Activated T-cell treated with anti-CD3 and anti-CD28 coated beads, Interleukin-2, amount 50 U/mL, for 72 hours (primary cell): ENCODE measurements around the gene EIF3J. TPM values are rescaled to one million over a fixed set of nuclear protein-coding genes. Genes with fewer than 3 reads are reported as not detected.

ENCODE experiments used
- ATAC-seq, 2 donors: fragments of 150-1000 bp; cut with Tn5 transposase; replicated peaks in 1 of 2; 2 replicates each; pipeline ENCODE4 v1.10.0; 2021; ENCODE audit warnings: moderate library complexity in 2 of 2, mild to moderate bottlenecking in 1 of 2
- DNase-seq, 2 donors: peaks; one replicate each; pipeline ENCODE4 v3.0.0; 2021 to 2022; ENCODE audit warnings: mixed read lengths in 1 of 2
- H3K27ac Mint-ChIP-seq: one replicate; pipeline ENCODE4 v1.8.0; 2022; ENCODE audit warnings: mild to moderate bottlenecking, moderate library complexity, mixed read lengths
- H3K27me3 Mint-ChIP-seq: one replicate; pipeline ENCODE4 v1.8.0; 2022; ENCODE audit warnings: low read depth, mixed read lengths
- H3K36me3 Mint-ChIP-seq, 2 donors: one replicate each; pipeline ENCODE4 v1.8.0; 2022; ENCODE audit warnings: mixed read lengths in 2 of 2, mild to moderate bottlenecking in 1 of 2; ENCODE audit not compliant: insufficient read depth in 2 of 2
- H3K4me1 Mint-ChIP-seq: one replicate; pipeline ENCODE4 v1.8.0; 2022; ENCODE audit warnings: low read depth, mixed read lengths
- H3K4me3 Mint-ChIP-seq, 2 donors: one replicate each; pipeline ENCODE4 v1.8.0; 2022; ENCODE audit warnings: mild to moderate bottlenecking in 2 of 2, mixed read lengths in 2 of 2, moderate library complexity in 2 of 2
- H3K9me3 Mint-ChIP-seq, 2 donors: one replicate each; pipeline ENCODE4 v1.8.0; 2022; ENCODE audit warnings: mixed read lengths in 2 of 2
- total RNA-seq, 2 donors: library from RNA; stranded (reverse); gene quantifications; one replicate each; pipeline ENCODE4 v1.2.3, GENCODE V29; 2022

EIF3J gene, protein sequence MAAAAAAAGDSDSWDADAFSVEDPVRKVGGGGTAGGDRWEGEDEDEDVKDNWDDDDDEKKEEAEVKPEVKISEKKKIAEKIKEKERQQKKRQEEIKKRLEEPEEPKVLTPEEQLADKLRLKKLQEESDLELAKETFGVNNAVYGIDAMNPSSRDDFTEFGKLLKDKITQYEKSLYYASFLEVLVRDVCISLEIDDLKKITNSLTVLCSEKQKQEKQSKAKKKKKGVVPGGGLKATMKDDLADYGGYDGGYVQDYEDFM
- total RNA-seq, result 10 to 100 TPM; 61.1 to 64.9 TPM

DNA sequence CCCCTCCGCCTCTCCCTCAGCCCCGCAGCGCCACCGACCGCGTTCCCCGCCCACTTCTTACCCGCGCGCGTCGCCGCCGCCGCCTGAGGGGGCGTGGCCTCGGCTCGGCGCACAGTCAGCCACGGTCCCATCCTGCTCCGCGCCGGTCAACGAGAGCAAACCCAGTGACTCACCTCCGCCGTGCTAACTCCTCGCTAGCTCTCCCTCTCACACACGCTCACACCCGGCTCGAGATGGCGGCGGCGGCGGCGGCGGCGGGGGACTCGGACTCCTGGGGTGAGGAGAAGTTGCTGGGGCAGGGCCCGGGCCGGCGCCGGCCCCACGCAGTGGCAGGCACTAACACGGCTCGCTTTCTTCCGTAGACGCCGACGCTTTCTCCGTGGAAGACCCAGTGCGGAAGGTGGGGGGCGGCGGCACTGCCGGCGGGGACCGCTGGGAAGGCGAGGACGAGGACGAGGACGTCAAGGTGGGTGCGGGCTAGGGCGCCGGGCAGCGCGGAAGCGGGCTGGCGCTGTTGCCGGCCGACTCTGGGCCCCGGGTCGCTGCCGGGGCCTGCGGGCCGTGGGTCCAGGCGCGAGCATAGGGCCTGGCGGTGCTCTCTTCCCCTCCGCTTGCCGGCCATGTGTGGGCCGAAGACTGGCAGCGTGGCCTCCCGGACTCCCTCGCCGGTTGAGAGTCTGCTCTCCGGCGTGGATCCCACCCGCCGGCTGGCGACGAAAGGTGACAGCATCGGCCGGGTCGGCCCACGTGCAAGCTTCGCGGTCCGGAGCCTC, at the start of gene EIF3J:
Gene EIF3J, plus strand, starts transcription at position 186 of the 773 bp plus-strand sequence. Its CDS starts 48 bp downstream, at position 234.
- Mint-ChIP-seq H3K27me3 (no peaks in the 10 kb centered on the region), H3K27ac (peak within 1 kb of the TSS; percentile 93), H3K9me3 (no peaks in the 10 kb centered on the region), H3K4me1 (peaks cover 56% of the 10 kb centered on the region), H3K36me3 (peaks cover 6 to 39% of the 10 kb centered on the region in 2 donors), H3K4me3 (peak within 1 kb of the TSS; percentile 93 to 95)
- DNase-seq (peak; percentile 96 to 97), ATAC-seq (peak; percentile 95 to 96)

DNA sequence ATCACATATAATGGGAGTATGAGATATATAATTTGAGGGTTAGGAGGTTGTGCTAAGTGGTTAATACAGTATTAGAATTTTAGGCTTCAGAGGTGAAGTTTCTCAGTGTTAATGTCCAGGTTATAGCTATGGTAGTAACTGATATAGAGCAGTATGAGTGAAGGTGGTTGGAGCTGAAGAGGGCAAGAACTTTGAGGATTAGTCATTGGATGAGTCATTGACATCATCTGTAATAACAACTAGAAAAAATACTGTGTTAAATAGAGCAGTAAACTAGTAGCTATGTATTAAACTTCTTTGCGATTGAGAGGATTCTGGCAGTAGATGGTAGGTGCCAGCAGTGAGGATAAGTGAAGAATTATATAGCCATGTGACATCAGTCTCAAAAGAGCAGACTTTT, 47.5 kb upstream of the EIF3J start:
- Mint-ChIP-seq H3K9me3 (no peaks in the 10 kb centered on the region), H3K27me3 (no peaks in the 10 kb centered on the region), H3K27ac (peak overlapping the region; percentile 87), H3K36me3 (peaks cover 12 to 21% of the 10 kb centered on the region in 2 donors), H3K4me3 (peak overlapping the region in 1 of 2 donors; percentile 2), H3K4me1 (peaks cover 46% of the 10 kb centered on the region)
- ATAC-seq (peak; percentile 91 to 94), DNase-seq (no peak)

DNA sequence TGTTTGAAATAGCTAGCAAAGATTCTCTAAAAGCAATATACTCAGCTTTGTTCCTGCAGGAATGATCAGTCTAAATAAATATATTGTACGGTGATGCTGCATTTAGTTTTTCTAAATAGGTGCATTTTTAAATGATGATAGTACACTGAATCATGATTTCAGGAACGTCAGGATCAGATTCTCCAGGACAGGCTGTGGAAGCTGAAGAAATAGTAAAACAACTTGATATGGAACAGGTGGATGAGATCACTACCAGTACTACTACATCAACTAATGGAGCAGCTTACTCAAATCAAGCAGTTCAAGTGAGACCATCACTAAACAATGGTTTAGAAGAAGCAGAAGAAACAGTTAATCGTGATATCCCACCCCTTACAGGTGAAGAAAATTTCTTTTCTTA, 46.3 kb upstream of the EIF3J start:
- Mint-ChIP-seq H3K27ac (no peak overlapping the region), H3K4me1 (peaks cover 43% of the 10 kb centered on the region), H3K9me3 (no peaks in the 10 kb centered on the region), H3K36me3 (peaks cover 12 to 21% of the 10 kb centered on the region in 2 donors), H3K27me3 (no peaks in the 10 kb centered on the region), H3K4me3 (no peak overlapping the region)
- DNase-seq (no peak), ATAC-seq (no peak)

DNA sequence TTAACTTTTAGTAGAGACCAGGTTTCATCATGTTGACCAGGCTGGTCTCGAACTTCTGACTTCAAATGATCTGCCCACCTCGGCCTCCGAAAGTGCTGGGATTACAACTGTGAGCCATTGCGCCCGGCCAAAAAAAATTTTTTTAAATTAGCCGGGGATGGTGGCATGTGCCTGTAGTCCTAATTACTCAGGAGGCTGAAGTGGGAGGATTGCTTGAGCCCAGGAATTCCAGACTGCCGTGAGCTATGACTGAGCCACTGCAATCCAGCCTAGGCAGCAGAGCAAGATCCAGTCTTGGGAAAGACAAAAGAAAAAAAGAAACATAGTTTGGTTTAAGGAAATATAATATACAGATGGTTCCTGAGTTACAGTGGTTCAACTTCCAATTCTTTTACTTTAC, 44.9 kb upstream of the EIF3J start:
- Mint-ChIP-seq H3K9me3 (no peaks in the 10 kb centered on the region), H3K4me1 (peaks cover 36% of the 10 kb centered on the region), H3K4me3 (no peak overlapping the region), H3K27ac (peak overlapping the region; percentile 69), H3K27me3 (no peaks in the 10 kb centered on the region), H3K36me3 (peaks cover 12 to 23% of the 10 kb centered on the region in 2 donors)
- DNase-seq, result no peak
- ATAC-seq, result no peak

DNA sequence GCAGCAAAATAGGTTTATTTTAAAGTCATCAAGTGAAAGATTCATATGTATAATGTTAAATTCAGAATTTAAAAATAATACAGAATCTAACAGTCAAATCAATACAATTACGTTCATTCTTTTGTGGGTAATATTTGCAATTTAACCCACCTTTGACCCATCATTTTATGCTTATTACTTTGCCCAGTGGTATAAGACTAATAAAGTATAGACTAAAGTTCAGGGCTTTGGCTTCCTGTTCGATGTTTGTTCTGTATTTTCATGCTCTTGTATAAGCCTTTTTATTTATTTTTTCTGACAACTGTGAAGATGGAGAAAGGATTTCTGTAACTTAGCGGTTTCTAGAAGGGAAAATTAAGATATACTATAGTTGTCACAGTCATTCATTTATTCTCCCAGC, 44.3 kb upstream of the EIF3J start:
- DNase-seq, result no peak
- Mint-ChIP-seq H3K27me3 (no peaks in the 10 kb centered on the region), H3K27ac (no peak overlapping the region), H3K4me1 (peaks cover 30% of the 10 kb centered on the region), H3K9me3 (no peaks in the 10 kb centered on the region), H3K4me3 (no peak overlapping the region), H3K36me3 (peaks cover 10 to 18% of the 10 kb centered on the region in 2 donors)
- no peak for ATAC-seq

DNA sequence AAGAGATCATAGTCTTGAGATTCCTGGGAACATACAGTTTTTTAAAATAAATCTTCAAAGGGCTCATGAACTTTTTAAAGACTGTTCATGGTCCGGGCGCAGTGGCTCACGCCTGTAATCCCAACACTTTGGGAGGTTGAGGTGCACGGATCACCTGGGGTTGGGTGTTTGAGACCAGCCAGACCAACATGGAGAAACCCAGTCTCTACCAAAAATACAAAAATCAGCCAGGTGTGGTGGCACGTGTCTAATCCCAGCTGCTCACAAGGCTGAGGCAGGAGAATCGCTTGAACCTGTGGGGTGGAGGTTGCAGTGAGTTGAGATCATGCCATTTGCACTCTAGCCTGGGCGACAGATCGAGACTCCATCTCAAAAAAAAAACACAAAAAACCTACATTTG, 41.4 kb upstream of the EIF3J start:
- Mint-ChIP-seq H3K4me1 (peaks cover 11% of the 10 kb centered on the region), H3K36me3 (peaks cover 2 to 9% of the 10 kb centered on the region in 2 donors), H3K4me3 (no peak overlapping the region), H3K9me3 (no peaks in the 10 kb centered on the region), H3K27ac (no peak overlapping the region), H3K27me3 (no peaks in the 10 kb centered on the region)
- DNase-seq (no peak), ATAC-seq (no peak)

DNA sequence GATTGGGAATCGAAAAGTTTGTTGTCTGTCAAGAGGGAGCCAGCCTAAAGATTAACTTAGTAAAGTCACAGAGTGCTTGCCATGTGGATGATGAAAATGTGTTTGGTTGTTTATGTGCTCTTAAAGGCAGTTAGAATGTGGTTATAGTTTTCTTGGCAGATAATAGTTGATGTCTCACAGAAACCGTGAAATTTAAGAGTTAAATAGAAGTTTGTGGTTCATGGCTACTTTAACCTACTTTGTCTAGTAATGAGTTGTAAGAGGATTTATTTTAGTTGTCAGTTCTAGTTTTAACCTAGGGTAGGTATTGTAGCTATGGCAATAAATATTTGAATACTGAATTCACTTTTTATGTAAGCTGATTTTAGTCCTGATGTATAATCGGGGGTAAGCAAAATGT, 36.4 kb upstream of the EIF3J start:
- Mint-ChIP-seq H3K27me3 (no peaks in the 10 kb centered on the region), H3K9me3 (no peaks in the 10 kb centered on the region), H3K27ac (peak overlapping the region; percentile 88), H3K4me1 (peaks cover 24% of the 10 kb centered on the region), H3K36me3 (peaks cover 5 to 14% of the 10 kb centered on the region in 2 donors), H3K4me3 (peak overlapping the region; percentile 37 to 53)
- DNase-seq, result no peak
- ATAC-seq, result peak; percentile 85 to 90

DNA sequence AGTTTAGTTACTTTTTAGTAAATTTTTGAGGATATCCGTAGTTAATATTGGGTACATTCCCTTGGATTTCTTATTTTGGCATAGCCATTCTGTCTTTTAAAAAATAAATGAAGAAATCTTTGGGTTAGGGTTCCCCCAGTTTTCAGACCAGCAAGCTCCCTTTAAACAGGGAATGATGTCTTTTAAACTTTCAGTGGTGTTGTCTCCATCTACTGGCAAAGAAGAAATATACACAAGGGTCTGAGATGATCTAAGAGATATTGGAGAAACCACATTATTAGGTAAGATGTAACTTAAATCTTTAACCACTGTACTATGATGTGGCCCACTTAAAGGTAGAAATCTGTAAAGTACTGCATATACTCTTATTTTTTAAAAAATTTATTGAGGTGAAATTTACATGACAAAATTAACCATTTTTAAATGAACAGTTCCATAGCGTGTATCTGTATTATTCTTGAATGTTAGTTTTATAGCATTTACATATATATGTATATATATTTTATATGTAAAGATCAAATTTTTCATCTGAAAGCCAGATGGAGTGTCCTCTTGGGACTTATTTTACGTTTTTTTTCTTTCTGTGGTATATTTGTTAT, 35.1 kb upstream of the EIF3J start:
- Mint-ChIP-seq H3K4me1 (peaks cover 24% of the 10 kb centered on the region), H3K27me3 (no peaks in the 10 kb centered on the region), H3K27ac (peak overlapping the region; percentile 88), H3K36me3 (peaks cover 5 to 14% of the 10 kb centered on the region in 2 donors), H3K4me3 (peak overlapping the region; percentile 4 to 53), H3K9me3 (no peaks in the 10 kb centered on the region)
- DNase-seq (no peak), ATAC-seq (no peak)

DNA sequence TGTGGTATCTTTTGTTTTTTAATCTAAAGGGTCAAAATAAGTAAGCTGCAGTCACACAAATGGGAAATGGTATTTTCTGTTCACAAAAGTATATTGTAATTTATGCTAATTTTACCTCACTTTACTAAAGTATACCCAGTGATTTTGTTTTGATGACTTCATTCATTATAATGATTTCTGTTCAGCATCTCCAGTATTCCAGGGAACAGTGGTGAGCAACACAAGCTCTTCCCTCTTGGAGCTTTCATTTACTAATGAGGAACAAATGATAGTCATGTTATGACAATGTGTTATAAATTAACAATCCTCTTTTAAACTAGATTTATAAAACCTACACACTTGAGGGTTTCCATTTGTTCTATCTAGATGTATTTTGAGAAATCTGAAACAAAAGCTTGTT, 20.5 kb upstream of the EIF3J start:
- Mint-ChIP-seq H3K36me3 (peaks cover 2 to 11% of the 10 kb centered on the region in 2 donors), H3K27ac (no peak overlapping the region), H3K27me3 (no peaks in the 10 kb centered on the region), H3K4me1 (no peaks in the 10 kb centered on the region), H3K4me3 (no peak overlapping the region), H3K9me3 (no peaks in the 10 kb centered on the region)
- ATAC-seq (no peak), DNase-seq (no peak)

DNA sequence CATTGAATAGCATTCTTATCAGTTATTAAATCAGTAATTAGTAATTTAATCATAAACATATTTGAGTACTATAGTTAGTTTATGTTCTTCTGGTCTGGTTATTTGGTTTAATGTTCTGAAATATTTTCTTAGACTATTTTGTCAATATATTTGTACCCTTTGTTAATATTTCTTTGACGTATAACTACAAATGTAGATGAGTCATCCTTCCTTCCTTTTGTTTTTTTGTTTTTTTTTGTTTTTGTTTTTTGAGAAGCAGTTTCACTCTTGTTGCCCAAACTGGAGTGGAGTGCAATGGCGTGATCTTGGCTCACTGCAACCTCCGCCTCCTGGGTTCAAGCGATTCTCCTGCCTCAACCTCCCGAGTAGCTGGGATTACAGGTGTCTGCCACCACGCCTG, 17.4 kb upstream of the EIF3J start:
- ATAC-seq, result no peak
- no peaks in the 10 kb centered on the region for H3K4me1 Mint-ChIP-seq
- no peak overlapping the region for H3K4me3 Mint-ChIP-seq
- H3K27me3 Mint-ChIP-seq, result no peaks in the 10 kb centered on the region
- DNase-seq, result no peak
- H3K27ac Mint-ChIP-seq, result no peak overlapping the region
- no peaks in the 10 kb centered on the region for H3K9me3 Mint-ChIP-seq
- peaks cover 2 to 14% of the 10 kb centered on the region in 2 donors for H3K36me3 Mint-ChIP-seq

DNA sequence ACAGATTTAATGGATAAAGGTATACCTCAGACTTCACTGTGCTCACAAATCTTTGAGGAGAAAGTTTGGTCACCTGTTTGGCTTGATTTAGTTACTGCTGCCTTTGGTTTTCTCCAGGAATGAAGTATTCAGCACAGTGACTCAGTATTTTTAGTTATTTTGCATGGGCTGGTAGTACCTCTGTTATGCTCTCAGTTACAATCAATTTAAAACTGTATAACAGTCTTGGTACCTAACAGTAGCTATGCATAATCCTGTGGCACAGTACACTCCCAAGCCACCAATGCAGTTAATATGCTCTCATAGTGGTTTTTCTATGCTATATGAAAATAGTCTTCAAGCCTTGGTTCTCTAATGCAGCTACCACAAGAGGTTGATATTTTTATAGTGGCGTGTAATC, 11.9 kb upstream of the EIF3J start:
- DNase-seq, result no peak
- peak overlapping the region; percentile 33 for H3K27ac Mint-ChIP-seq
- H3K36me3 Mint-ChIP-seq, result peaks cover 0 to 12% of the 10 kb centered on the region in 2 donors
- H3K9me3 Mint-ChIP-seq, result no peaks in the 10 kb centered on the region
- no peak for ATAC-seq
- no peak overlapping the region for H3K4me3 Mint-ChIP-seq
- no peaks in the 10 kb centered on the region for H3K4me1 Mint-ChIP-seq
- H3K27me3 Mint-ChIP-seq, result no peaks in the 10 kb centered on the region

DNA sequence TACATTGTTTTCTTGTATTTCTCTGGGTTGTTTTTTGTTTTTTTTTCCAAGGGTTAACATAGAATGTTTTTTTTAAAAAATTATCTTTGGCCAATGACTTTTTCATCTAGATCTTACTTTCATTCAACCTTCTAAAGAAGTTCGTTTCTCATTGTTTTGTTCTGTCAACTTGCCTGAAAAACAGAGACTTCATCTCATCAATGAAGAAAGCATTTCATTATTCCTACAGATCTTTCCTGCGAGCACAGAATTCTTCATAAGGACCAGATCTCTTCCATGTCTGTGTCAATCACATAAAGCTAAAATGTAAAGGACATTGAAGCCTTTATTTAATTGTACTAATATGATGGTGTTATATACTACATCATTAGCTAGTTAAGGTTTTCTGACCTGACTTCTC, 9.7 kb upstream of the EIF3J start:
- peak overlapping the region; percentile 51 for H3K27ac Mint-ChIP-seq

DNA sequence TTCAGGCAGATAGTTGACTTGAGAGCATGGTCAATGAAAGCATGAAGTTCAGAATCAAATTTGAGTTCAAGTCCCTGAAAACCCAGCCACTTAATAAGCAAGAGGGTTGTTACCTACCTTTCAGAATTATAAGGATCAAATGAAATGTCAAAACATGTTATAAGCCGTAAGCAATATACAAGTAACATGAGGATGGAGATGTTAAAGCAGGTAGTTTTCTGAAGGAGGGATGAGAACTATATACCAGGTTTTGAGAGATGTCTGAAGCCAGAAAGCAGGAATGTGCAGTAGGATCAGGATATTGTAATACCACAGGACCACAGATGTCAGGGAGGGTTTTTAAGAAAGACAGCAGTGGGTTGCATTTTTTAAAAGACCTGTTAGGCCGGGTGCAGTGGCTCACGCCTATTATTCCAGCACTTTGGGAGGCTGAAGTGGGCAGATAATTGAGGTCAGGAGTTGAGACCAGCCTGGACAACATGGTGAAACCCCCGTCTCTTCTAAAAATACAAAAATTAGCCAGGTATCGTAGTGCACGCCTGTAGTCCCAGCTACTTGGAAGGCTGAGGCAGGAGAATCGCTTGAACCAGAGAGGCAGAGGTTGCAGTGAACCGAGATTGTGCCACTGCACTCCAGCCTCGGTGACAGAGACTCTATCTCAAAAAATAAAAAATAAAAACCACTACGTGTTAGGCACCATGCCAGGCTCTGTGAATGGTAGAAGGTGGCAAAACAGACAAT, 6.9 kb upstream of the EIF3J start:
- DNase-seq (no peak), ATAC-seq (no peak)
- no peaks in the 10 kb centered on the region for H3K9me3 Mint-ChIP-seq
- peaks cover 0 to 9% of the 10 kb centered on the region in 2 donors for H3K36me3 Mint-ChIP-seq
- H3K27me3 Mint-ChIP-seq, result no peaks in the 10 kb centered on the region
- no peak overlapping the region for H3K4me3 Mint-ChIP-seq
- H3K27ac Mint-ChIP-seq, result no peak overlapping the region
- H3K4me1 Mint-ChIP-seq, result peaks cover 2% of the 10 kb centered on the region

More for the DNA sequence above, 9.7 kb upstream of the EIF3J start:
- DNase-seq (no peak), ATAC-seq (no peak)
- Mint-ChIP-seq H3K4me1 (no peaks in the 10 kb centered on the region), H3K9me3 (no peaks in the 10 kb centered on the region), H3K27me3 (no peaks in the 10 kb centered on the region), H3K4me3 (no peak overlapping the region), H3K36me3 (peaks cover 0 to 10% of the 10 kb centered on the region in 2 donors)
